ENCODE results near the gene IL18R1. TPM values are rescaled to one million over a fixed set of nuclear protein-coding genes. Genes with fewer than 3 reads are reported as not detected.

IL18R1 gene
- total RNA-seq, 1 donor from 2014 or later: 2.4 TPM

DNA sequence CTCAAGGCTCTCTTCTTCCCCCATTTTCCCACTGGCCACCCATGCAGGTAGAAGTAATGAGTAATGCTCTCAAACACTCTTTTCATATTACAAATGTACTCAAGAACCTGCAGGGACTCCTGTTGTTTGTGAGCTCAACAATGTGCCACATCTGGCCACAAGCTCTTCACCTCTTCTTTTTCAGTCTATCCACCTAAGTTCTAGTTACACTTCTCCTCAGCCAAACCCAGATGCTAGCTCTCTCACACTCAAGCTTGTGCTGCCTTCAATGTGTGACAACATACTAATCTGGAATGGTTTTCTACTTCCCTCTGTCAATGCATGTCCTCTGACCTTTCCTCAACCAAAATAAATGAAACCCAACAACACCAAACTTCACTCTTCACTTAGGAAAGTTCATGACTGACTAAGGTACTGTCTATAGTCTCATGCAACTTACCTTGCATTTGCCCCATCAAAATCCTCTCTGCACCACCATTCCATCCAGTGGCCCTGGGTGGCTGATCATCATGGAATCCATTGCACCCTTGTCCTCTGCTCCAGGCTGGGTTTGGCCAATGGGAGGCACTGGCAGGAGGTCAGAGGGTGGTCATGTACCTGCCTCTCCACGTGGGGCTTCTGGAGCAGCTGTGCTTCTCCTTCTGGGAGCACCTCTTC is 5.3 kb upstream of the IL18R1 start:
- Histone ChIP-seq H3K4me1 (ENCODE audit: insufficient read depth, low read length) (no peaks in the 10 kb centered on the region), H3K4me3 (ENCODE audit: insufficient read depth, low read depth, low read length) (no peak overlapping the region), H3K27ac (ENCODE audit: low read depth, low read length) (no peak overlapping the region), H3K36me3 (ENCODE audit: insufficient read depth, low read length) (no peaks in the 10 kb centered on the region), H3K4me2 (ENCODE audit: low read length) (no peak overlapping the region), H4K20me1 (ENCODE audit: insufficient read depth, low read length) (no peaks in the 10 kb centered on the region), H3K9ac (ENCODE audit: low read length) (no peak overlapping the region), H3K27me3 (ENCODE audit: insufficient read depth, low read length) (no peaks in the 10 kb centered on the region), H3K9me3 (ENCODE audit: insufficient read depth, low read depth, low read length) (no peaks in the 10 kb centered on the region), H3K79me2 (ENCODE audit: insufficient read depth, low read length) (no peaks in the 10 kb centered on the region), H2AFZ (ENCODE audit: low read depth, low read length) (no peak overlapping the region)
- DNase-seq (ENCODE audit: low read depth) (no peak), FAIRE-seq (peak; percentile 50)
- Mint-ChIP-seq H3K27me3 (ENCODE audit: low read depth, unreplicated experiment) (peaks cover 5% of the 10 kb centered on the region), H3K27ac (ENCODE audit: unreplicated experiment) (no peak overlapping the region), H3K9me3 (ENCODE audit: unreplicated experiment) (no peaks in the 10 kb centered on the region), H3K36me3 (ENCODE audit: low read depth, unreplicated experiment) (no peaks in the 10 kb centered on the region), H3K4me1 (ENCODE audit: low read depth, unreplicated experiment) (no peaks in the 10 kb centered on the region), H3K4me3 (ENCODE audit: unreplicated experiment) (no peak overlapping the region)
- TF ChIP-seq, protein P1, sequence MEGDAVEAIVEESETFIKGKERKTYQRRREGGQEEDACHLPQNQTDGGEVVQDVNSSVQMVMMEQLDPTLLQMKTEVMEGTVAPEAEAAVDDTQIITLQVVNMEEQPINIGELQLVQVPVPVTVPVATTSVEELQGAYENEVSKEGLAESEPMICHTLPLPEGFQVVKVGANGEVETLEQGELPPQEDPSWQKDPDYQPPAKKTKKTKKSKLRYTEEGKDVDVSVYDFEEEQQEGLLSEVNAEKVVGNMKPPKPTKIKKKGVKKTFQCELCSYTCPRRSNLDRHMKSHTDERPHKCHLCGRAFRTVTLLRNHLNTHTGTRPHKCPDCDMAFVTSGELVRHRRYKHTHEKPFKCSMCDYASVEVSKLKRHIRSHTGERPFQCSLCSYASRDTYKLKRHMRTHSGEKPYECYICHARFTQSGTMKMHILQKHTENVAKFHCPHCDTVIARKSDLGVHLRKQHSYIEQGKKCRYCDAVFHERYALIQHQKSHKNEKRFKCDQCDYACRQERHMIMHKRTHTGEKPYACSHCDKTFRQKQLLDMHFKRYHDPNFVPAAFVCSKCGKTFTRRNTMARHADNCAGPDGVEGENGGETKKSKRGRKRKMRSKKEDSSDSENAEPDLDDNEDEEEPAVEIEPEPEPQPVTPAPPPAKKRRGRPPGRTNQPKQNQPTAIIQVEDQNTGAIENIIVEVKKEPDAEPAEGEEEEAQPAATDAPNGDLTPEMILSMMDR (IDR thresholded peaks at IDR 0.05; ENCODE audit: insufficient read depth, low read depth, low read length): no peak

- Histone ChIP-seq H3K36me3 (ENCODE audit: insufficient read depth, low read length) (no peaks in the 10 kb centered on the region), H3K9me3 (ENCODE audit: insufficient read depth, low read depth, low read length) (no peaks in the 10 kb centered on the region), H3K4me3 (ENCODE audit: insufficient read depth, low read depth, low read length) (peak overlapping the region; percentile 60), H2AFZ (ENCODE audit: low read depth, low read length) (peak overlapping the region; percentile 91), H3K4me2 (ENCODE audit: low read length) (peak overlapping the region; percentile 94), H3K79me2 (ENCODE audit: insufficient read depth, low read length) (no peaks in the 10 kb centered on the region), H3K9ac (ENCODE audit: low read length) (peak overlapping the region; percentile 78), H4K20me1 (ENCODE audit: insufficient read depth, low read length) (no peaks in the 10 kb centered on the region), H3K27me3 (ENCODE audit: insufficient read depth, low read length) (no peaks in the 10 kb centered on the region), H3K4me1 (ENCODE audit: insufficient read depth, low read length) (no peaks in the 10 kb centered on the region), H3K27ac (ENCODE audit: low read depth, low read length) (no peak overlapping the region)
- no peaks in the 10 kb centered on the region for H3K9me3 Mint-ChIP-seq (ENCODE audit: unreplicated experiment)
- FAIRE-seq (no peak), DNase-seq (ENCODE audit: low read depth) (no peak)
- no peak overlapping the region for H3K27ac Mint-ChIP-seq (ENCODE audit: unreplicated experiment)
- peaks cover 3% of the 10 kb centered on the region for H3K27me3 Mint-ChIP-seq (ENCODE audit: low read depth, unreplicated experiment)
- no peaks in the 10 kb centered on the region for H3K36me3 Mint-ChIP-seq (ENCODE audit: low read depth, unreplicated experiment)
- H3K4me1 Mint-ChIP-seq (ENCODE audit: low read depth, unreplicated experiment): no peaks in the 10 kb centered on the region
- peak overlapping the region; percentile 89 for H3K4me3 Mint-ChIP-seq (ENCODE audit: unreplicated experiment)
- no peak for TF ChIP-seq EZH2 (IDR thresholded peaks at IDR 0.05; ENCODE audit: insufficient read depth, low read length)
- TF ChIP-seq, protein P1 (IDR thresholded peaks at IDR 0.05; ENCODE audit: insufficient read depth, low read depth, low read length): no peak
Measured at GRCh38 chr2:102356381-102356712, 751 bp downstream of the IL18R1 start.

GRCh38 chr2:102356741-102357140 is 1.1 kb downstream of the IL18R1 start:
- peak overlapping the region; percentile 89 for H3K4me3 Mint-ChIP-seq (ENCODE audit: unreplicated experiment)
- H3K27ac Mint-ChIP-seq (ENCODE audit: unreplicated experiment): no peak overlapping the region
- H3K36me3 Mint-ChIP-seq (ENCODE audit: low read depth, unreplicated experiment): no peaks in the 10 kb centered on the region

More at GRCh38 chr2:102356741-102357140, 1.1 kb downstream of the IL18R1 start:
- FAIRE-seq (no peak), DNase-seq (ENCODE audit: low read depth) (no peak)
- Histone ChIP-seq H3K36me3 (ENCODE audit: insufficient read depth, low read length) (no peaks in the 10 kb centered on the region), H3K27ac (ENCODE audit: low read depth, low read length) (no peak overlapping the region), H3K4me3 (ENCODE audit: insufficient read depth, low read depth, low read length) (no peak overlapping the region), H4K20me1 (ENCODE audit: insufficient read depth, low read length) (no peaks in the 10 kb centered on the region), H3K4me2 (ENCODE audit: low read length) (no peak overlapping the region), H3K27me3 (ENCODE audit: insufficient read depth, low read length) (no peaks in the 10 kb centered on the region), H3K9me3 (ENCODE audit: insufficient read depth, low read depth, low read length) (no peaks in the 10 kb centered on the region), H3K4me1 (ENCODE audit: insufficient read depth, low read length) (no peaks in the 10 kb centered on the region), H3K79me2 (ENCODE audit: insufficient read depth, low read length) (no peaks in the 10 kb centered on the region), H2AFZ (ENCODE audit: low read depth, low read length) (no peak overlapping the region), H3K9ac (ENCODE audit: low read length) (no peak overlapping the region)
- H3K4me1 Mint-ChIP-seq (ENCODE audit: low read depth, unreplicated experiment): no peaks in the 10 kb centered on the region
- H3K27me3 Mint-ChIP-seq (ENCODE audit: low read depth, unreplicated experiment): peaks cover 3% of the 10 kb centered on the region
- H3K9me3 Mint-ChIP-seq (ENCODE audit: unreplicated experiment): no peaks in the 10 kb centered on the region
- TF ChIP-seq, protein P1 (IDR thresholded peaks at IDR 0.05; ENCODE audit: insufficient read depth, low read depth, low read length): no peak
- TF ChIP-seq EZH2 (IDR thresholded peaks at IDR 0.05; ENCODE audit: insufficient read depth, low read length): no peak
